H1 (cell line): ENCODE measurements around the gene SLC6A8. TPM values are rescaled to one million over a fixed set of nuclear protein-coding genes. Genes with fewer than 3 reads are reported as not detected.

ENCODE experiments used
- BACH1 ChIP-seq: IDR thresholded peaks from 2 replicates; pipeline ENCODE4 v1.6.1; 2012; ENCODE audit warnings: low read length, improper control_type of control experiment
- EGR1 ChIP-seq: IDR thresholded peaks from 2 replicates; pipeline ENCODE4 v1.6.1; 2011; ENCODE audit warnings: low read depth, low read length, borderline replicate concordance
- GABPA ChIP-seq: IDR thresholded peaks from 2 replicates; pipeline ENCODE4 v1.6.1; 2011; ENCODE audit warnings: mild to moderate bottlenecking, low read length, moderate library complexity, borderline replicate concordance; ENCODE audit not compliant: insufficient read depth
- KDM4A ChIP-seq: IDR thresholded peaks from one replicate; pipeline ENCODE4 v1.7.1; 2012; ENCODE audit warnings: low read depth, mild to moderate bottlenecking, moderate library complexity, low read length, inconsistent platforms; ENCODE audit not compliant: severe bottlenecking
- RXRA ChIP-seq: IDR thresholded peaks from 2 replicates; pipeline ENCODE4 v1.6.1; 2011; ENCODE audit warnings: low read depth, mild to moderate bottlenecking, low read length, moderate library complexity; ENCODE audit not compliant: insufficient read depth
- TAF1 ChIP-seq: IDR thresholded peaks from 2 replicates; pipeline ENCODE4 v1.6.1; 2011; ENCODE audit warnings: mild to moderate bottlenecking, low read depth, low read length
- TBP ChIP-seq: IDR thresholded peaks from 2 replicates; pipeline ENCODE4 v1.6.1; 2011; ENCODE audit warnings: low read depth, low read length, improper control_type of control experiment
- polyA plus RNA-seq, 7 experiments: library from polyadenylated mRNA; depleted of rRNA in 3 of 7; stranded (reverse) in 5 of 7; unstranded in 2 of 7; fragments of >200 nt in 5 of 7; fragments of 200-250 nt in 2 of 7; gene quantifications; 1 replicate in 5 of 7; 2 replicates in 1 of 7; 4 replicates in 1 of 7; pipeline versions ENCODE4 v1.2.1 to v1.2.3, GENCODE V29; 2011 to 2013; ENCODE audit warnings: missing spikeins in 2 of 7, mixed read lengths in 2 of 7
- total RNA-seq: library from RNA; stranded (reverse); fragmentation: NEBNext Ultra II Directional; extraction: Animal tissue kit (Norgen Biotek cat#: 25700); gene quantifications from 2 replicates; pipeline ENCODE4 v1.2.1, GENCODE V29; 2021
- TF ChIP-seq, protein P1 (sequence below): fragments of 300-600 bp; sonication (generic); IDR thresholded peaks from 2 replicates; pipeline ENCODE4 v1.7.1; 2012; ENCODE audit warnings: low read length, moderate library complexity, mild to moderate bottlenecking, inconsistent platforms; ENCODE audit not compliant: insufficient replicate concordance
- TF ChIP-seq, protein P2 (sequence below): IDR thresholded peaks from 2 replicates; pipeline ENCODE4 v1.6.1; 2011; ENCODE audit warnings: low read length, improper control_type of control experiment

Gene SLC6A8
- total and polyA plus RNA-seq, 2 of the 8 experiments (the other 6 are each of a cell fraction or from before 2014, with no cell fraction given), result 87.7 to 94.7 TPM

DNA sequence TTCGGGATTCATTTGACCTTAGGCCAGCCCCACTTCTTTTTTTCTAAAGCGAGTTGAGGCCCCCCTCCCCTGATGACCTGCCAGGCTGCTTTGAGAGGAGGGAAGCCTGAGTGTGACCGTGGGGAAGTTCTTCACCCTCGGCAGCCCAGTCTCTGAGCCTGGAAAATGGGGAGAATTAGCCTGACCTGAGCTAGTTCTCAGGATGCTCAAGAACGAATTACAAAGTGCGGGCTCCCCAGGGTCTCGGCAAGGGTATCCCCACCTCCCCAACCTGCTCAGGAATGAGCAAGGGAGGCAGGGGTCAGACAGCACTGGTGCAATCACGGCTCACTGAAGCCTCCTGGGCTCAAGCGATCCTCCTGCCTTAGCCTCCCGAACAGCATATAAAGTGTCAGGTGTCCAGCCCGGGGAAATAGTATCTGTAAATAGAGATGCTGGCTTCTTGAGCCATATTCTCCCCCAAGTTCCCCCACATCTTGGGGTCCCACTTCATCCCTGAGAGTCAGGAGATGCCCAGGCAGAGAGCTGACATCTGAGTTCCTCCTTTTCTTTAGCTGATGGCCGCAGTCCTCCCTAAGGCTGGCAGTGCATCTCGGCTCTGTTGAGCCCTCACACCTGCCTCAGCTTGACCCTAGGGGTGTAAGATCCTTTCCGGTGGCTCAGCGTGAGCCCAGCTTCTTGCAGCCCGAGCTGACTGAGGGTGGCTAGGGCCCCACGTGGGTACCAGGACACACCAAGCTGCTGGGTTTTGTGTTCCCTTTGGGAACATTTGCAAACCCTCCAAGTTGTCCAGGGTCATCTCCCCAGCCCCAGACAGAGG lies 39.2 kb upstream of the SLC6A8 start (continued):
- TF ChIP-seq, protein P1, sequence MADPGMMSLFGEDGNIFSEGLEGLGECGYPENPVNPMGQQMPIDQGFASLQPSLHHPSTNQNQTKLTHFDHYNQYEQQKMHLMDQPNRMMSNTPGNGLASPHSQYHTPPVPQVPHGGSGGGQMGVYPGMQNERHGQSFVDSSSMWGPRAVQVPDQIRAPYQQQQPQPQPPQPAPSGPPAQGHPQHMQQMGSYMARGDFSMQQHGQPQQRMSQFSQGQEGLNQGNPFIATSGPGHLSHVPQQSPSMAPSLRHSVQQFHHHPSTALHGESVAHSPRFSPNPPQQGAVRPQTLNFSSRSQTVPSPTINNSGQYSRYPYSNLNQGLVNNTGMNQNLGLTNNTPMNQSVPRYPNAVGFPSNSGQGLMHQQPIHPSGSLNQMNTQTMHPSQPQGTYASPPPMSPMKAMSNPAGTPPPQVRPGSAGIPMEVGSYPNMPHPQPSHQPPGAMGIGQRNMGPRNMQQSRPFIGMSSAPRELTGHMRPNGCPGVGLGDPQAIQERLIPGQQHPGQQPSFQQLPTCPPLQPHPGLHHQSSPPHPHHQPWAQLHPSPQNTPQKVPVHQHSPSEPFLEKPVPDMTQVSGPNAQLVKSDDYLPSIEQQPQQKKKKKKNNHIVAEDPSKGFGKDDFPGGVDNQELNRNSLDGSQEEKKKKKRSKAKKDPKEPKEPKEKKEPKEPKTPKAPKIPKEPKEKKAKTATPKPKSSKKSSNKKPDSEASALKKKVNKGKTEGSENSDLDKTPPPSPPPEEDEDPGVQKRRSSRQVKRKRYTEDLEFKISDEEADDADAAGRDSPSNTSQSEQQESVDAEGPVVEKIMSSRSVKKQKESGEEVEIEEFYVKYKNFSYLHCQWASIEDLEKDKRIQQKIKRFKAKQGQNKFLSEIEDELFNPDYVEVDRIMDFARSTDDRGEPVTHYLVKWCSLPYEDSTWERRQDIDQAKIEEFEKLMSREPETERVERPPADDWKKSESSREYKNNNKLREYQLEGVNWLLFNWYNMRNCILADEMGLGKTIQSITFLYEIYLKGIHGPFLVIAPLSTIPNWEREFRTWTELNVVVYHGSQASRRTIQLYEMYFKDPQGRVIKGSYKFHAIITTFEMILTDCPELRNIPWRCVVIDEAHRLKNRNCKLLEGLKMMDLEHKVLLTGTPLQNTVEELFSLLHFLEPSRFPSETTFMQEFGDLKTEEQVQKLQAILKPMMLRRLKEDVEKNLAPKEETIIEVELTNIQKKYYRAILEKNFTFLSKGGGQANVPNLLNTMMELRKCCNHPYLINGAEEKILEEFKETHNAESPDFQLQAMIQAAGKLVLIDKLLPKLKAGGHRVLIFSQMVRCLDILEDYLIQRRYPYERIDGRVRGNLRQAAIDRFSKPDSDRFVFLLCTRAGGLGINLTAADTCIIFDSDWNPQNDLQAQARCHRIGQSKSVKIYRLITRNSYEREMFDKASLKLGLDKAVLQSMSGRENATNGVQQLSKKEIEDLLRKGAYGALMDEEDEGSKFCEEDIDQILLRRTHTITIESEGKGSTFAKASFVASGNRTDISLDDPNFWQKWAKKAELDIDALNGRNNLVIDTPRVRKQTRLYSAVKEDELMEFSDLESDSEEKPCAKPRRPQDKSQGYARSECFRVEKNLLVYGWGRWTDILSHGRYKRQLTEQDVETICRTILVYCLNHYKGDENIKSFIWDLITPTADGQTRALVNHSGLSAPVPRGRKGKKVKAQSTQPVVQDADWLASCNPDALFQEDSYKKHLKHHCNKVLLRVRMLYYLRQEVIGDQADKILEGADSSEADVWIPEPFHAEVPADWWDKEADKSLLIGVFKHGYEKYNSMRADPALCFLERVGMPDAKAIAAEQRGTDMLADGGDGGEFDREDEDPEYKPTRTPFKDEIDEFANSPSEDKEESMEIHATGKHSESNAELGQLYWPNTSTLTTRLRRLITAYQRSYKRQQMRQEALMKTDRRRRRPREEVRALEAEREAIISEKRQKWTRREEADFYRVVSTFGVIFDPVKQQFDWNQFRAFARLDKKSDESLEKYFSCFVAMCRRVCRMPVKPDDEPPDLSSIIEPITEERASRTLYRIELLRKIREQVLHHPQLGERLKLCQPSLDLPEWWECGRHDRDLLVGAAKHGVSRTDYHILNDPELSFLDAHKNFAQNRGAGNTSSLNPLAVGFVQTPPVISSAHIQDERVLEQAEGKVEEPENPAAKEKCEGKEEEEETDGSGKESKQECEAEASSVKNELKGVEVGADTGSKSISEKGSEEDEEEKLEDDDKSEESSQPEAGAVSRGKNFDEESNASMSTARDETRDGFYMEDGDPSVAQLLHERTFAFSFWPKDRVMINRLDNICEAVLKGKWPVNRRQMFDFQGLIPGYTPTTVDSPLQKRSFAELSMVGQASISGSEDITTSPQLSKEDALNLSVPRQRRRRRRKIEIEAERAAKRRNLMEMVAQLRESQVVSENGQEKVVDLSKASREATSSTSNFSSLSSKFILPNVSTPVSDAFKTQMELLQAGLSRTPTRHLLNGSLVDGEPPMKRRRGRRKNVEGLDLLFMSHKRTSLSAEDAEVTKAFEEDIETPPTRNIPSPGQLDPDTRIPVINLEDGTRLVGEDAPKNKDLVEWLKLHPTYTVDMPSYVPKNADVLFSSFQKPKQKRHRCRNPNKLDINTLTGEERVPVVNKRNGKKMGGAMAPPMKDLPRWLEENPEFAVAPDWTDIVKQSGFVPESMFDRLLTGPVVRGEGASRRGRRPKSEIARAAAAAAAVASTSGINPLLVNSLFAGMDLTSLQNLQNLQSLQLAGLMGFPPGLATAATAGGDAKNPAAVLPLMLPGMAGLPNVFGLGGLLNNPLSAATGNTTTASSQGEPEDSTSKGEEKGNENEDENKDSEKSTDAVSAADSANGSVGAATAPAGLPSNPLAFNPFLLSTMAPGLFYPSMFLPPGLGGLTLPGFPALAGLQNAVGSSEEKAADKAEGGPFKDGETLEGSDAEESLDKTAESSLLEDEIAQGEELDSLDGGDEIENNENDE, result no peak
- TF ChIP-seq TAF1 (no peak), TBP (no peak), GABPA (no peak), BACH1 (no peak), RXRA (no peak), KDM4A (no peak), EGR1 (no peak)
- TF ChIP-seq, protein P2, sequence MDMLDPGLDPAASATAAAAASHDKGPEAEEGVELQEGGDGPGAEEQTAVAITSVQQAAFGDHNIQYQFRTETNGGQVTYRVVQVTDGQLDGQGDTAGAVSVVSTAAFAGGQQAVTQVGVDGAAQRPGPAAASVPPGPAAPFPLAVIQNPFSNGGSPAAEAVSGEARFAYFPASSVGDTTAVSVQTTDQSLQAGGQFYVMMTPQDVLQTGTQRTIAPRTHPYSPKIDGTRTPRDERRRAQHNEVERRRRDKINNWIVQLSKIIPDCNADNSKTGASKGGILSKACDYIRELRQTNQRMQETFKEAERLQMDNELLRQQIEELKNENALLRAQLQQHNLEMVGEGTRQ, result no peak
- TF ChIP-seq, all 59 proteins: peak for 0
